Hypothalamus (tissue), 51 donors: ENCODE data around the gene FOXP3.
"Not testable (repeated sequence)": the region's sequence is repeated elsewhere in the genome, so short reads cannot be mapped to it uniquely, and the experiment has no call there.

ENCODE experiments used
- DNase-seq, 51 donors: peaks; one replicate each; lab custom pipeline; 2025; lab: John Stamatoyannopoulos, UW

The FOXP3 gene

GRCh38 chrX:49264460-49264859 lies at the start of gene FOXP3:
FOXP3 (minus strand) TSS chrX:49264710; CDS start chrX:49258505, 6,205 bp downstream.
- DNase-seq, result no peak

- no peak for DNase-seq
Observed at GRCh38 chrX:49312176-49312575, 47.7 kb upstream of the FOXP3 start.

GRCh38 chrX:49310371-49310770 lies 45.9 kb upstream of the FOXP3 start:
- no peak for DNase-seq

GRCh38 chrX:49309401-49309981 lies 45.0 kb upstream of the FOXP3 start:
- DNase-seq, result no peak

GRCh38 chrX:49308604-49309269 lies 44.2 kb upstream of the FOXP3 start:
- DNase-seq, result peak in 3 of 51 donors; percentile 2 to 30 (median 8)

GRCh38 chrX:49307775-49308174 lies 43.3 kb upstream of the FOXP3 start:
- not testable (repeated sequence) for DNase-seq

GRCh38 chrX:49303346-49303745 lies 38.8 kb upstream of the FOXP3 start, which contains the start of gene GAGE10:
GAGE10 (plus strand) TSS chrX:49303646; CDS start chrX:49304860, 1,214 bp downstream.
- DNase-seq, result no peak

- DNase-seq, result no peak
Observed at GRCh38 chrX:49300703-49301102, 36.2 kb upstream of the FOXP3 start.

GRCh38 chrX:49299293-49299692 lies 34.8 kb upstream of the FOXP3 start:
- DNase-seq, result not testable (repeated sequence)

- DNase-seq, result no peak
Observed at GRCh38 chrX:49292400-49293362, 28.2 kb upstream of the FOXP3 start.

GRCh38 chrX:49291615-49292337 lies 27.3 kb upstream of the FOXP3 start:
- peak in 26 of 51 donors; percentile 1 to 51 (median 18) for DNase-seq

GRCh38 chrX:49290215-49290614 lies 25.7 kb upstream of the FOXP3 start:
- no peak for DNase-seq

GRCh38 chrX:49287665-49288064 lies 23.2 kb upstream of the FOXP3 start:
- no peak for DNase-seq

GRCh38 chrX:49286581-49286980 lies 22.1 kb upstream of the FOXP3 start:
- no peak for DNase-seq

GRCh38 chrX:49286136-49286535 lies 21.6 kb upstream of the FOXP3 start:
- DNase-seq, result no peak

GRCh38 chrX:49284212-49284611 lies 19.7 kb upstream of the FOXP3 start:
- no peak for DNase-seq

GRCh38 chrX:49282647-49283011 lies 18.1 kb upstream of the FOXP3 start:
- peak in 4 of 51 donors; percentile 0 to 22 (median 2) for DNase-seq

GRCh38 chrX:49278081-49278480 lies 13.6 kb upstream of the FOXP3 start:
- DNase-seq, result no peak

- no peak for DNase-seq
Observed at GRCh38 chrX:49277535-49277830, 13.0 kb upstream of the FOXP3 start.

GRCh38 chrX:49276671-49277534 lies 12.4 kb upstream of the FOXP3 start:
- DNase-seq, result no peak
